Duodenal mucosa (tissue), 2 donors: Measurements from ENCODE around the gene ANP32A.

Experiments
- H3K27ac ChIP-seq: one replicate; pipeline ENCODE4 v1.7.0; 2013; ENCODE audit warnings: low read depth, low read length
- H3K27me3 ChIP-seq, 2 donors: one replicate each; pipeline ENCODE4 v1.7.0; 2013; ENCODE audit warnings: low read length in 2 of 2, control low read depth in 1 of 2; ENCODE audit not compliant: insufficient read depth in 2 of 2, control insufficient read depth in 1 of 2
- H3K36me3 ChIP-seq, 2 donors: one replicate each; pipeline ENCODE4 v1.7.0; 2013; ENCODE audit warnings: low read length in 2 of 2, control low read depth in 1 of 2; ENCODE audit not compliant: insufficient read depth in 2 of 2, control insufficient read depth in 1 of 2
- H3K4me1 ChIP-seq, 2 donors: one replicate each; pipeline ENCODE4 v1.7.0; 2013; ENCODE audit warnings: low read length in 2 of 2, control low read depth in 1 of 2; ENCODE audit not compliant: insufficient read depth in 2 of 2, control insufficient read depth in 1 of 2
- H3K4me3 ChIP-seq, 2 donors: one replicate each; pipeline ENCODE4 v1.7.0; 2013; ENCODE audit warnings: low read length in 2 of 2, low read depth in 1 of 2
- H3K9ac ChIP-seq, 2 donors: one replicate each; pipeline ENCODE4 v1.7.0; 2013; ENCODE audit warnings: low read length in 2 of 2, low read depth in 1 of 2
- H3K9me3 ChIP-seq, 2 donors: one replicate each; pipeline ENCODE4 v1.7.0; 2013; ENCODE audit warnings: low read length in 2 of 2, control low read depth in 1 of 2; ENCODE audit not compliant: control insufficient read depth in 1 of 2

Gene ANP32A

GRCh38 chr15:68798346-68799094, 22.2 kb downstream of the ANP32A start:
- Histone ChIP-seq H3K4me3 (no peak overlapping the region), H3K27me3 (no peaks in the 10 kb centered on the region), H3K9ac (no peak overlapping the region), H3K4me1 (peaks cover 35 to 42% of the 10 kb centered on the region in 2 donors), H3K36me3 (no peaks in the 10 kb centered on the region), H3K27ac (no peak overlapping the region), H3K9me3 (no peaks in the 10 kb centered on the region)

- no peak overlapping the region for H3K27ac ChIP-seq
- no peak overlapping the region for H3K9ac ChIP-seq
- H3K27me3 ChIP-seq, result no peaks in the 10 kb centered on the region
- peaks cover 43 to 50% of the 10 kb centered on the region in 2 donors for H3K4me1 ChIP-seq
- H3K36me3 ChIP-seq, result no peaks in the 10 kb centered on the region
- no peaks in the 10 kb centered on the region for H3K9me3 ChIP-seq
- H3K4me3 ChIP-seq, result no peak overlapping the region
Measured at GRCh38 chr15:68797599-68798345, 22.9 kb downstream of the ANP32A start.

- H3K9me3 ChIP-seq, result no peaks in the 10 kb centered on the region
- H3K9ac ChIP-seq, result no peak overlapping the region
- no peaks in the 10 kb centered on the region for H3K27me3 ChIP-seq
- no peaks in the 10 kb centered on the region for H3K36me3 ChIP-seq
- no peak overlapping the region for H3K4me3 ChIP-seq
- no peak overlapping the region for H3K27ac ChIP-seq
- peaks cover 48 to 56% of the 10 kb centered on the region in 2 donors for H3K4me1 ChIP-seq
Measured at GRCh38 chr15:68797191-68797590, 23.5 kb downstream of the ANP32A start.

GRCh38 chr15:68796576-68796975, 24.1 kb downstream of the ANP32A start:
- no peaks in the 10 kb centered on the region for H3K27me3 ChIP-seq
- H3K27ac ChIP-seq, result no peak overlapping the region
- no peaks in the 10 kb centered on the region for H3K36me3 ChIP-seq
- H3K4me1 ChIP-seq, result peaks cover 54 to 62% of the 10 kb centered on the region in 2 donors
- no peak overlapping the region for H3K4me3 ChIP-seq
- no peaks in the 10 kb centered on the region for H3K9me3 ChIP-seq
- H3K9ac ChIP-seq, result no peak overlapping the region

GRCh38 chr15:68795298-68795848, 25.3 kb downstream of the ANP32A start:
- Histone ChIP-seq H3K36me3 (no peaks in the 10 kb centered on the region), H3K4me1 (peaks cover 64 to 72% of the 10 kb centered on the region in 2 donors), H3K27me3 (no peaks in the 10 kb centered on the region), H3K4me3 (peak overlapping the region; percentile 23 to 37), H3K9ac (peak overlapping the region; percentile 8 to 50), H3K9me3 (no peaks in the 10 kb centered on the region), H3K27ac (peak overlapping the region; percentile 59)

- no peaks in the 10 kb centered on the region for H3K27me3 ChIP-seq
- no peaks in the 10 kb centered on the region for H3K36me3 ChIP-seq
- no peak overlapping the region for H3K27ac ChIP-seq
- H3K4me3 ChIP-seq, result peak overlapping the region in 1 of 2 donors; percentile 43
- H3K4me1 ChIP-seq, result peaks cover 68 to 77% of the 10 kb centered on the region in 2 donors
- peak overlapping the region; percentile 7 to 38 for H3K9ac ChIP-seq
- H3K9me3 ChIP-seq, result no peaks in the 10 kb centered on the region
Measured at GRCh38 chr15:68794863-68795262, 25.8 kb downstream of the ANP32A start.

GRCh38 chr15:68794307-68794706, 26.4 kb downstream of the ANP32A start:
- no peaks in the 10 kb centered on the region for H3K9me3 ChIP-seq
- H3K4me1 ChIP-seq, result peaks cover 74 to 83% of the 10 kb centered on the region in 2 donors
- H3K4me3 ChIP-seq, result no peak overlapping the region
- no peak overlapping the region for H3K27ac ChIP-seq
- no peaks in the 10 kb centered on the region for H3K36me3 ChIP-seq
- H3K27me3 ChIP-seq, result no peaks in the 10 kb centered on the region
- H3K9ac ChIP-seq, result peak overlapping the region in 1 of 2 donors; percentile 7

GRCh38 chr15:68793776-68794175, 26.9 kb downstream of the ANP32A start:
- Histone ChIP-seq H3K9ac (no peak overlapping the region), H3K27ac (no peak overlapping the region), H3K4me3 (no peak overlapping the region), H3K9me3 (no peaks in the 10 kb centered on the region), H3K27me3 (no peaks in the 10 kb centered on the region), H3K4me1 (peaks cover 75 to 88% of the 10 kb centered on the region in 2 donors), H3K36me3 (no peaks in the 10 kb centered on the region)

- H3K27ac ChIP-seq, result no peak overlapping the region
- H3K4me3 ChIP-seq, result no peak overlapping the region
- H3K9ac ChIP-seq, result no peak overlapping the region
- no peaks in the 10 kb centered on the region for H3K9me3 ChIP-seq
- H3K27me3 ChIP-seq, result no peaks in the 10 kb centered on the region
- no peaks in the 10 kb centered on the region for H3K36me3 ChIP-seq
- peaks cover 75 to 86% of the 10 kb centered on the region in 2 donors for H3K4me1 ChIP-seq
Measured at GRCh38 chr15:68792901-68793766, 27.6 kb downstream of the ANP32A start.
